ENCODE measurements around the gene DGLUCY.
"Not testable (repeated sequence)": the region's sequence is repeated elsewhere in the genome, so short reads cannot be mapped to it uniquely, and the experiment has no call there.

Gene DGLUCY

DNA sequence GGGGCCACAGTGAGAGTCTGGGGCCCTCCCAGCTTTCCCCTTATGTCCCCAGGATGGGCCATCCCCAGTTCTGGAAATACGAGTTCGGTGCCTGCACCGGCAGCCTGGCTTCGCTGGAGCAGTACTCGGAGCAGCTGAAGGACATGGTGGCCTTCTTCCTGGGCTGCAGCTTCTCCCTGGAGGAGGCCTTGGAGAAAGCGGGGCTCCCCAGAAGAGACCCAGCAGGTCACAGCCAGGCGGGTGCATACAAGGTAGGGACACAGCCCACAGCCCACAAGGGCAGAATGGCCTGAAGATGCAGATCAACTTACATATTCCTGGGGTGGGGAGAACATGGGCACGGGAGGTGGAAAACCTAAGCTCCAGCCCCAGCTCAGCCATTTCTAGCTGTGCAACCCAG, 56.1 kb downstream of the DGLUCY start:
- no peak for DNase-seq (ENCODE audit: low read depth in 2 of 2)

DNA sequence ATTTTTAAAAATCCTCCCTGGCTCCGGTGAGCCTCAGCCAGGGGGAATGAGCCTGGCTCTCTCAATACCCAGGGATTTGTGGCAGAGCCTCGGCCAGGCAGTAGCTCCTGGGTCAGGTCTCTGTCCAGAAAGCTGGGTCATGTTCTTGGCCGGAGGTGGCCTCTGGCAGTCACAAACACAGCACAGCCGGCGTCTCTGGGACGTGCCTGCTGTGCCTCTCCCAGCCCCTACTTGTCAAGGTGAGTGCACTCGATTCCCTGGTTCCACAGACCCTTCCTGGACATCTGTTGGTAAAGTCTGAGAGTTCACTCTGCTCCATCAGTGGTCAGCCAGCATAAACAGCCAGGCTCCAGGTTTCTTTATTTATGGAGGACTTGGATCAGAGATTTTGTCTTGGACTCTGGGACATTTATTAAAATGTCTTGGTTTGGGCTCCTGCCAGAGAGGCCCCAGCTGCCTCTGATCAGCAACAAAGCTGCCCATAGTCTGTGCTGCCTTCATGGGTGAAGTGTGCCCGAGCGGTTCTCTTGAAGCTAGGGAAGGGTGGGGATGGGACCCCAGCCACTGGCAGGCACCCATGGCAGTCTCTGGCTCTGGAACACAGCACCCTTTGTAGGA, 56.7 kb downstream of the DGLUCY start:
- no peak for DNase-seq (ENCODE audit: low read depth in 2 of 2)

DNA sequence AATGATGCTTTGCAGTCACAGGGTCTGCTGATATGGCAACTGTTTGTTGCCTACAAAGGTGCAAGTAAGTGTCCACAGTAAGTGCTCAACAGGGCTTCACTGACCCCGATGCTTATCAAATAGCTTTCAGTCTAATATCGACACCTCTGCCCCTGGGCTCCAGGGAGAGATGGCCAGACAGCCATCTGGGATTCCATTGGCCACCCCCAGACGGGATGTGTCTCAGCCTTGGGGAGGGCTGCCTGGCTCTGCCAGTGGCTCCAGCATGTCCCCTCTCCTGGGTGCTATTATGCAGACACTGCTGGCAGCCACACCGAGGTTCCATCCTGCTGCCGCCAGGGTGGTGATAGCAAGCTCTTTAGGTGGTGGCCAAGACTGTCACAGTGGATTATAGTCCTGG, 57.4 kb downstream of the DGLUCY start:
- DNase-seq (ENCODE audit: low read depth in 2 of 2): no peak

DNA sequence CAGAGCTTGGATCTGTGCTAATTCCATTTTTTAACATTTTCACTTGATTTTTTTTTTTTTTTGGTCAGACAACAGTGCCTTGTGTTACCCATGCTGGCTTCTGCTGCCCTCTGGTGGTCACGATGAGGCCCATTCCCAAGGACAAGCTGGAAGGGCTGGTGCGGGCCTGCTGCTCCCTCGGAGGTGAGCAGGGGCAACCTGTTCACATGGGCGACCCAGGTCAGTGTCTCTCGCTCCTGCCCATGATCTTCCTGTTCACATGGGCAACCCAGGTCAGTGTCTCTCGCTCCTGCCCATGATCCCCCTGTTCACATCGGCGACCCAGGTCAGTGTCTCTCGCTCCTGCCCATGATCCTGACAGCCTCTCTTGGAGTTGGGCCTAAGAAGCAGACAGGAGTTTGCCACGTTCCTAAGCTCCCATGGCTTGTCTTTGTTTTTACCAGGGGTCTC, 59.4 kb downstream of the DGLUCY start:
- peak; percentile 34 to 35 for DNase-seq (ENCODE audit: low read depth in 2 of 2)

DNA sequence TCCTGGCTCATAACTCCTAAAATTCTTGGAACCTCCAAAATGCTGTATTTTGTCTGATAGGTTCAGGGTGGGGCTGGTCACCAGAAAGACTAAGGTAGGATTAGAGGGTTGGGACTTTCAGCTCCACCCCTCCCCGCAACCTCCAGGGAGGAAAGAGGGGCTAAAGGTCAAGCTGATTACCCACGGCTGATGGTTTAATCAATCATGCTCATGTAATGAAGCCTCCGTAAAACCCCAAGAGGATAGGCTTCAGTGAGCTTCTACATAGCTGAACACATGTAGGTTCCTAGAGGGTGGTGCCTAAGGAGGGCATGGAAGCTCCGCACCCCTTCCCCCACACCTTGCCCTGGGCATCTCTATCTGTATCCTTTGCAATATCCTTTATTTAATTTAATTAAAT, 60.0 kb downstream of the DGLUCY start:
- DNase-seq (ENCODE audit: low read depth in 2 of 2): no peak

DNA sequence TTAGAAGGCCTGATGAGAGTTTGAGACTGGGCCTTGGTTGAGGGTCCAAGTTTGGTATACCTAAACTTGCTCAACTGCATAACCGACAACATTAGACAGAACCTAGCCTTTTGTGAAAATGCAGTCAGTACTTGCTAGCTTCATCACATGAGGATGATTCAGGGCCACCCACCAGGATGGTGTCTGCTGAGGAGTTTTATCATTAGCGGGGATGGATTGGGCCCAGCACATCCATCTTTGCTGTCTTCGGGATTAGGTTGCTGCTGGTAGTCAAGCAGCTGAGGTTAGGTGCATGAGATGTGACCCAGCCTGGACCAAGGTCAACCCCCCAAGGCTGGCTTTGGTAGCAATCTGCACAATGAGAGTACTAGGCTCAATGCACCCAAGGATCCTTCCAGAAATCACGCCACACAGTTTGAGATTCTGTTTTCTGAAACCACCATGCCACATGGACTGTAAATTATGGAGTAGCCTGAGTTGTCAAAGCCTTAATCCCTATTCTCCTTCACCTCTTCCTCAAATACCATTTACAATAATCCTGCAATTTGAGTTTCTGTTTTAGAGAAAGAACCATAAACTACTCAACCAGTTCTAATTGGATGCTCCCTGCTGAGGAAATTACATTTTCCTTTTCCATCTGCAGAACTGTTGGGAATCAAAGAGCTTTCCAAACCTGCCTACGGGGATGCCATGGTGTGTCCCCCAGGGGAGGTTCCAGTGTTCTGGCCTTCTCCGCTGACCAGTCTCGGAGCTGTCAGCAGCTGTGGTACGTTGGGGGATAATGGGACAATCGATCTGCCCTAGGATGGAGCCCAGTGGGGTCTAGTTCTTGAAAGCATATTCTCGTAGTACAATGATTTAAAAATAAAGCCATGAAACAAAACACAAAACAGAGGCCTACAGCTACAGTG, 61.7 kb downstream of the DGLUCY start:
- DNase-seq (ENCODE audit: low read depth in 2 of 2): no peak

DNA sequence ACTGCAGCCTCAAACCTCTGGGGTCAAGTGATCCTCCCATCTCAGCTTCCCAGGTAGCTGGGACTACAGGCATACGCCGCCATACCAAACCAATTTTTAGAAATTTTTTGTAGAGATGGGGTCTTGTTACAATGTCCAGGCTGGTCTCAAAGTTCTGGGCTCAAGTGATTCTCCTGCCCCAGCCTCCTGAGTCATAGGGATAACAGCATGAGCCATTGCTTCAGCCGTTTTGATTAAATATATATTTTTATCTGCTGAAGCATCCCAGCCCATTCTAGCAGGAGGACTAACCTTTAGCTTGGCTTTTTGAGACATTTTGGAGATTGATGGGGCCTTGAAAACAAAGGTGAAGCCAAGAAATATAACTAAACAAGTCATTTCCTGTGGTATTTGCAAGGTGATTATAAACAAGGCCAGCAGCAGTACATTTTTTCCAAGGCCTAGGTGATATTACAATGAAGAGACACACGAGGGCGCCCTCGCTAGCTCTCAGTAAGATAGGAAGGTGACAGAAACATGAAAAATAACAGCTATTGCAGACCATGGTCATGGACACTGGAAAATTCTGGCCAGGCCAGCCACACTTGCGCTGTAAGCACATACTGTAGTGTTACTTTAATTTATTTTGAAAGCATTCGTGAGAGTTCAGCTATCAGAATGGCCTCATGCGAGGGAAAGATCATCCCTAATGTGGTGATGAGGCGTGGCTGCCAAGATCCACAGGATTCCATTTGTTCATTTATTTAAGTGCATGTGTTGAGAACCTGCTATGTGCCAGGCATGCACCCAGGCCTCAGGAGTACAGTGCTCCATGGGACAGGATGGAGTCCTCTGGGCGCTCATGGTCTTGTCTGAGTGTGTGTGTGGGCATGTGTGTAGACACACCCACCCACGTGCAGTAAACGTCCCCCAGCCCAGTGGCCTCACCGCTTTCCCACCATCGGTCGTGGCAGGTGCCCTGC, 63.5 kb downstream of the DGLUCY start:
- DNase-seq (ENCODE audit: low read depth in 2 of 2): peak; percentile 17 to 20

DNA sequence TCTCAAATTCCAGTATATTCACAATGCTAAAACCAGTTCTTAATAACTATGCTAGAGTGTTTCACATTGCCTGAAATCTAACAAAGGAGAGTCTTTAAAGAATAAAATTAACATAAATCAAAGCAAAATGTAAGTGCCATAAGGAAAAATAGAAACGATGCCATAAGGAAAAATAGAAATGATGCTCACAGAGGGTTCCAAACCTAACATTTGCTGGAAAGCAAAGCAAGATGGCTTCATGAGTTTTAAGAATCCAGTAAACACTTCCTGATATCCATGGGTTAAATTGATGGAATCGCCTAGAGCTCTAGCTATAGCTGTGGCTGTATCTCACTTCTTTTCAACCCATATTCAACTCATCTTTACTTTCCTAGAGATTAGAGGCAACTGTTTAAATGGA, 66.7 kb downstream of the DGLUCY start:
- DNase-seq (ENCODE audit: low read depth in 2 of 2): no peak

DNA sequence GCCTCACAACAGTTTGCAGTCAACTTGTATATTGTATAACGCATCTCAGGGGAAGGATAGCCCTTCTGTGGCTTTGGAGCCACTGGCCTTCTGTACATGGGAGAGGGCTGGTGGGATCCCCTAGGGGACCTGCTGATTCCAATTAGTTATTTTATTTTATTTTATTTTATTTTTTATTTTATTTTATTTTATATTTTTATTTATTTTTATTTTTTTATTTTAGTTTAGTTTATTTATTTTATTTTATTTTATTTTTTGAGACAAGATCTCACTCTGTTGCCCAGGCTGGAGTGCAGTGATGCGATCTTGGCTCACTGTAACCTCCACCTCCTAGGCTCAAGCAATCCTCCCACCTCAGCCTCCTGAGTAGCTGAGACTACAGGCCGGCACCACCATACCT, 68.9 kb downstream of the DGLUCY start:
- DNase-seq (ENCODE audit: low read depth in 2 of 2): not testable (repeated sequence)

DNA sequence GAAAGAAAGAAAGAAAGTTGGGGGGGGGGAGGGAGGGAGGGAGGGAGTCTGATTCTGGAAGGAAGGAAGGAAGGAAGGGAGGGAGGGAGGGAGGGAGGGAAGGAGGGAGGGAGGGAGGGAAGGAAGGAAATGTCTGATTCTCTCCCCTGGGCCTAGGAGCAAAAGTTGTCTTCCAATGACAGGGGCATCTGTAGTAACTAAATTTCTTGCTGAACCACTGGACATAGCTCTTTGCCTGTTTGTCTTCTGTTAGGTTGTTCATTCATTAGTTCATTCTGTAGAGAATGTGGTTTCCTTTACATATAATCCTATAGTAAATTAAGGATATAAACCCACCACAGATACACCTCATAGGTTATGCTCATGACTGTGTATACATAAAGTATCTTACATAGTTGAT, 70.7 kb downstream of the DGLUCY start:
- no peak for DNase-seq (ENCODE audit: low read depth in 2 of 2)

DNA sequence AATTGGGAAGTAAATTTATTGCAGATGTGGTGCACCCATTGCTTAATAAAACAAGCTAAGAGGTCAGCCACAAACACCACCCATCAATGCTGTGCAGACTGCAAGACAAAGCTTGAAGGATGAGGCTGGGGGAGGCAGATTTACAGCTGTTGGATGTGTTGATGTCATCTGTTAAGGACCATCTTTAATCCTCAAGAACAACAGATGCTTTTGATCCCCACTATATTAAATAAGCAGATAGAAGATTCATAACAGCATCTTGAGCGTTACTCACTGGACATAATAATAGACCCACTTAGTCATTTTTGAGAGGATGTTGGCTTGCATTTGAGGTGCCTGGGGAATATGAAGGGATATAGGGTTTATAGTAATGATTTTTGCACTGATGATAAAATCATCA, 71.8 kb downstream of the DGLUCY start:
- peak; percentile 37 to 43 for DNase-seq (ENCODE audit: low read depth in 2 of 2)

DNA sequence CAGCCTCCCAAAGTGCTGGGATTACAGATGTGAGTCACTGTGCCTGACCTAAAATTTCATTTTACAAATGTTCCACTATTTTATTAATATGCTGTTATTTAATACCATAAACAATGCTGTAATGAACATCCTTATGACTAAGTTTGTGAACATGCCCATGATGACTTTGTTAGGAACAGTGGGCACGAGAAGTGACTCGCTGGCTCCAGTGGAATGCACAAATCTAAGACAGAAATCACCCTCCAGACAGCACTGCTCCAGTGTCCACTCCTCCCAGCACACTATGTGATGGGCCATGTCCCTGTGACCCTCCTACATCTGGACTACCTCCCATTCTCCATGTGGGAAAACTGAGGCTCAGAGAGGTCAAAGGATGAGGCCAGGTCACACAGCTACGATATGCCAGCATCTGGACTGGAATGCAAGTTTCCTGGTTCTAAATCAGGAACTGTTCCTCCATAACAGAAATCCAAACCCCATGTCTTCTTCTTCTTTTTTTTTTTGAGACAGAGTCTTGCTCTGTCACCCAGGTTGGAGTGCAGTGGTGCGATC, 72.7 kb downstream of the DGLUCY start:
- DNase-seq (ENCODE audit: low read depth in 2 of 2): no peak

DNA sequence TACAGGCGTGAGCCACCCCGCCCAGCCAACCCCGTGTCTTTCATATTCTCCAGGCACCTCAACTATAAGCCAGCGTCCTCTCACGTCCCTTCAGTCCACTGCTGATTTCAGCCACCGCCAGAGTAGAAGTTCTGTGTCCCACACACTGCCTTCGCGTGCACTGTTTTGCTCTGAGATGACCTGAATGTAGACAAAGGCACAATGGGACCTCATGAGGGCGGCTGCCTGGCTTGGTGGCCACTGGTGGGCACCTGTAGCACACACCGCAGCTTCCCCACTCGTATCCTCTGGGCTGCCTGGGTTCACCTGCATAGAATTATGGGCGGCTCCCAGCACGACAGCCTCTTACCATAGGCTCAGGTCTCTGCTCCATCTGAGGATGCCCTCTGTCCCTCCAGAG, 73.4 kb downstream of the DGLUCY start:
- no peak for DNase-seq (ENCODE audit: low read depth in 2 of 2)

DNA sequence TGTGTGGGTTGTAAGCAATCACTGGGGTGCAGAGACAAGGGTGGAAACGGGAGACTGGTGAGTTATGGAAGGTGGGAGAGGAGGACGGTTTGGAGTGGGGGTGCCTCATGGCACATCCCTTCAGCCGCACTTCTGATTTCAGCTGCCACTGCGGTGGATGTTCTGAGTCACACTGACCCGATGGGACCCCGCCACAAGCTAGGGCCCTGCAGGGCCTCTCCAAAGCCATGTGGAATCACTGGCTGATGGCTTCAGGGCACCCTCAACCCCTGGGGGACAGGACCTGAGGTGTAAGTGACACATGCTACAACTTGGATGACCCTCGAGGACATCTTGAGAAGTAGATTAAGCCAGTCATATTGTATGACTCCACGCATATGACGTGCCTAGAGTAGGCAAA, 77.0 kb downstream of the DGLUCY start:
- DNase-seq (ENCODE audit: low read depth in 2 of 2): no peak

DNA sequence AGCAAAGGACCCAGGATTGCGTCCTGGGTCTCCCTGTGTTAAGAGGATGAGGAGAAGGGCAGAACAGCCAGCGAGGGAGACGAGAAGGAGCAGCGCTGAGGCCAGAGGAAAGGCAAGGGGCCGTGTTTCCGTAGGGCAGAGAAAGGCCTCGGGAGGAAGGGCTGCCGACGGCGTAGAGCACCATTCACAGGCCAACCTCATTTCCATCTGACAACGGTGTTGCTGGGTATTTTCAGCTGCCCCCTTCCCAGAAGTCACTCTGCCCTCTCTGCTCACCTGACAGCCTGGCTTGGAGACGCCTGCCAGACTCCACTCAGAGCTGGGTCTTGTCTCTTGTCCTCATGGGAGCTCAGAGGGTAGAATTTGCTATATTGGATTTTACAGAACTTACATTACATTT, 79.2 kb downstream of the DGLUCY start:
- no peak for DNase-seq (ENCODE audit: low read depth in 2 of 2)

DNA sequence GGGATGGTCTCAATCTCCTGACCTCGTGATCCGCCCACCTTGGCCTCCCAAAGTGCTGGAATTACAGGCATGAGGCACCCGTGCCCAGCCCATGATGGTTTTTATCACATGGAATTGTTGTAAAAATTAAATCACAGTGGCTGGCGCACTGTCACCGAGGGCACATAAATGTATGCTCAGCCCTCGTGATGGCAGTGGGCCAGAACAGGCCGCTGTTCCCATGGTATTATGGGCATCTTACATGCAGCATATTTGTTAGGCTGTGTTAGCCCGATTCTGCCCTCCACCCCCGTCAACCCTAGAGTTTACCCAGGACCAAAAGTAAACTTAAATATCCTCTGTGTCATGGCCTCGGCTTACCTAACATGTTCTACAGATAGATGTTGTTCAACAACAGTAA, 82.0 kb downstream of the DGLUCY start:
- no peak for DNase-seq (ENCODE audit: low read depth in 2 of 2)

DNA sequence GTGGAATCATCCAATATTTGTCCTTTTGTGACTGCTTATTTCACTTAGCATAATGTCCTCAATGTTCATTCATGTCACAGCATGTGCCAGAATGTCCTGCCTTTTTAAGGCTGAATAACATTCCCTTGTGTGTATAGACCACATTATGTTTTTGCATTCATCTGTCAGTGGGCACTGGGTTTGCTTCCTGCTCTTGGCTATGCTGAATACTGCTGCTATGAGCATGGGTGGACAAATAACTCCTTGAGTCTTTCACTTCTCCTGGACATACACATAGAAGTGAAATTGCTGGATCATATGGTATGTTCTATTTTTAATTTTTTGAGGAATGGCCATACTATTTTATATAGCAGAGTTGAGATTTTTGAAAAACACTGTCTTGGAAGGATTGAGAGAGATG, 83.8 kb downstream of the DGLUCY start:
- DNase-seq (ENCODE audit: low read depth in 2 of 2): no peak

DNA sequence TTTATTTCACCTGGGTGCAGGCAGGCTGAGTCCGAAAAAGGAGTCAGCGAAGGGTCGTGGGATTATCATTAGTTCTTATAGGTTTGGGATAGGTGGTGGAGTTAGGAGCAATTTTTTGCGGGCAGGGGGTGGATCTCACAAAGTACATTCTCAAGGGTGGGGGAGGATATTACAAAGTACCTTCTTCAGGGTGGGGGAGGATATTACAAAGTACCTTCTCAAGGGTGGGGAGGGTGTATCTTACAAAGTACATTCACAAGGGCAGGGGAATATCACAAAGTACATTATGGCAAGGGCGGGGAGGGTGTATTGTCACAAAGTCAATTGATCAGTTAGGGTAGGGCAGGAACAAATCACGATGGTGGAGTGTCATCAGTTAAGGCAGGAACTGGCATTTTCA, 86.9 kb downstream of the DGLUCY start:
- not testable (repeated sequence) for DNase-seq (ENCODE audit: low read depth in 2 of 2)

DNA sequence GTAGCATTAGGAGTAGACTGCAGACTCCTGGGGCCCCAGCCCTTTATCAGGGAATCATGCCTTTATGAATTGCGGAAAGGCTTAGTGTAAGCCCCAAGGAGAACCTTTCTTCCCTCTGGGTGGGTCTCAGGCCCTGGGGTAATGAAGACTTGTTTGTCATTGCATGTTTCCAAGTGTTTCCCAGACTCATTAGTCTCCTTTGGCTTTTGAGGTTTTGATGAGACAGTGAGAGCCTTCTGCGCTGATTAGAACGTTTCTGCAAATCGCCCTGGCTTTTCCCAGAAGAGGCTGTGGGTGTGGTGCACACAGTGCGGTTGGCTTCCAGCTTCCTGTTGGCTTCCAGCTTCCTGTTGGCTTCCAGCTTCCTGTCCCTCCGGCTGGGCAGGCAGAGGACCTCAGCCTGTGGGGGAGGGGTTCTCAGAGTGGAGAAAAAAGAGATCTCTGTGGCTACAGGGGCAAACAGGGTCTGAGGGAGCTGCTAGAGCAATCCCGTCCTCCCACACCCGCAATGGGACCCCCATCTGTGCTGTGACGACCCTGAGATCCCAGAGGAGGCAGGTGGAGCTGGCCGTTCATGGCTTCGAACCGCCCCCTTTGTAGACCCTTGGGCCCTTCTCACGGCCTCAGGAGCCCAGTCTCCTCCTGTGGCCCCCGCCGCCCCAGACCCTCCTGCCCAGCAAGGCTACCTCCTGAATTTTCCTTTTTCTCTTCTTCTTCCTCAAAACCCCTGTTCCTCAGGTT, 88.5 kb downstream of the DGLUCY start:
- DNase-seq (ENCODE audit: low read depth in 2 of 2): no peak

DNA sequence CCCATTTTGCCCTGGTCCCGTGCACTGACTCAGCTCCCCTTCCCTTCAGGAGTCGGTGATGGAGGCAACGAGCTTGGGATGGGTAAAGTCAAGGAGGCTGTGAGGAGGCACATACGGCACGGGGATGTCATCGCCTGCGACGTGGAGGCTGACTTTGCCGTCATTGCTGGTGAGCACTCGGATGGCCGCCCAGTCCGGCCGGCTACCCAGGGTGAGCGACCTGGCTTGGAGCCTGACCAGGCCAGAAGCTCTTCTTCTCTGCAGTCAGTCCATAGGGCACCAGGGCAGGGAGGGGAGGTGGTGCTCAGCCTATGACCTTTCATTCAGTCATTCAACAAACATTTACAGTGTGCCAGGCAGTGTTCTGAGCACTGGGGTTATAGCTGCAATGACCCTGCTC, 90.8 kb downstream of the DGLUCY start:
- DNase-seq (ENCODE audit: low read depth in 2 of 2): no peak

DNA sequence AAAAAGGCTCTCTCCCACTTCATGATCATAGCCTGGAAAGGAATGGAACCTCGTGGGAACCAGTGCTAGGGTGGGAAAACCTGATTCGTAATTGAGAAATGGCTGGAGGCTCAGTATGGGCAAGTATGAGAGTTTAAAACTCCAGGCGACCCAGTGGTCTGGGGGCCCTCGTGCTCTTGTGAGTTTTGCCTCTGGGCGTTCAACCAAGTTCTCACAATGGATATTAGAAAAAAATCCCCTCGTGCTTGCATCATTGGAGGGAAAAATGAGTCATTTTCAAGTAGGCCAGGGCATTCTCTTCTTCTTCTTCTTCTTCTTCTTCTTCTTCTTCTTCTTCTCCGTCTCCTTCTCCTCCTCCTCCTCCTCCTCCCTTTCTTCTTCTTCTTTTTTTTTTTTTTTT, 91.6 kb downstream of the DGLUCY start:
- DNase-seq (ENCODE audit: low read depth in 2 of 2): no peak

Measured in fibroblast of skin of left biceps (primary cell).